HepG2 (cell line): ENCODE data around the gene PLCB4. TPM values are rescaled to one million over a fixed set of nuclear protein-coding genes. Genes with fewer than 3 reads are reported as not detected.
A peak's percentile ranks its signal among the peaks of the same experiment; 100 is the strongest.

Source experiments
- ATAC-seq: fragments of 200-7000 bp; cut with Tn5 transposase; 3 replicates; pipeline ENCODE4 v1.9.1; 2020; ENCODE audit warnings: mild to moderate bottlenecking, moderate library complexity
- BruUV-seq: library from RNA; stranded (reverse); fragments of 400-500 nt; replicated peaks from 2 replicates; lab custom pipeline; 2021; lab: Mats Ljungman, UMichigan
- CTCF ChIA-PET: fragments of 300-600 bp; formaldehyde crosslinking; extraction: SDS; loops from one replicate; lab custom pipeline; 2021; ENCODE audit warnings: low total read pairs, inconsistent platforms, low intra/inter-chr PET ratio; lab: Yijun Ruan, JAX
- POLR2A ChIA-PET: fragments of 350-600 bp; sonication (Branson Sonifier 250); formaldehyde crosslinking; loops from one replicate; lab custom pipeline; 2020; ENCODE audit warnings: antibody characterized with exemption, inconsistent platforms; lab: Yijun Ruan, JAX
- DNase-seq: peaks from one replicate; pipeline ENCODE4 v3.0.0-alpha.2; 2015; ENCODE audit warnings: low spot score
- FAIRE-seq: peaks from 3 replicates; lab custom pipeline; 2011; peaks lifted over from hg19 to GRCh38; lab: Jason Lieb, UNC
- H2AFZ ChIP-seq: one replicate; pipeline ENCODE4 v1.6.1; 2011; ENCODE audit warnings: low read length, inconsistent platforms
- H3K27ac ChIP-seq: fragments of 300-600 bp; 3 replicates; pipeline ENCODE4 v1.8.0; 2011; ENCODE audit warnings: mixed run types, mild to moderate bottlenecking, mixed read lengths, low read length, inconsistent platforms; ENCODE audit not compliant: insufficient read depth; ENCODE audit errors: extremely low read length
- H3K27me3 ChIP-seq, 2 experiments: fragments of 200-600 bp in 1 of 2; 2 replicates in 1 of 2; 3 replicates in 1 of 2; pipeline versions ENCODE4 v1.6.0 to v1.8.0; 2011; ENCODE audit warnings: low read length in 2 of 2, mild to moderate bottlenecking in 2 of 2, moderate library complexity in 2 of 2, inconsistent platforms in 1 of 2; ENCODE audit not compliant: insufficient read depth in 2 of 2, control insufficient read depth in 1 of 2
- H3K36me3 ChIP-seq, 2 experiments: fragments of 200-600 bp in 1 of 2; replicated peaks in 1 of 2; 2 replicates in 1 of 2; 3 replicates in 1 of 2; pipeline versions ENCODE4 v1.5.1 to v1.8.0; 2011; ENCODE audit warnings: low read length in 2 of 2, inconsistent platforms in 1 of 2; ENCODE audit not compliant: insufficient read depth in 2 of 2, control insufficient read depth in 1 of 2
- H3K4me1 ChIP-seq: 2 replicates; pipeline ENCODE4 v1.5.1; 2012; ENCODE audit warnings: low read length, inconsistent platforms; ENCODE audit not compliant: insufficient read depth
- H3K4me2 ChIP-seq: 2 replicates; pipeline ENCODE4 v1.6.0; 2011; ENCODE audit warnings: low read depth, low read length, inconsistent platforms
- H3K4me3 ChIP-seq, 3 experiments: fragments of 200-600 bp in 1 of 3; sonication (generic), shearing (Covaris generic) in 1 of 3; replicated peaks in 1 of 3; 2 replicates each; pipeline ENCODE4 v1.5.1; 2011 to 2016; ENCODE audit warnings: low read length in 3 of 3, inconsistent platforms in 2 of 3, low read depth in 2 of 3, mild to moderate bottlenecking in 2 of 3, control low read depth in 1 of 3, mixed read lengths in 1 of 3; ENCODE audit not compliant: insufficient read depth in 1 of 3
- H3K79me2 ChIP-seq: one replicate; pipeline ENCODE4 v1.6.1; 2011; ENCODE audit warnings: low read length, inconsistent platforms; ENCODE audit not compliant: insufficient read depth
- H3K9ac ChIP-seq: 2 replicates; pipeline ENCODE4 v1.6.0; 2011; ENCODE audit warnings: mild to moderate bottlenecking, low read depth, low read length, inconsistent platforms; ENCODE audit not compliant: insufficient read depth
- H3K9me3 ChIP-seq: 2 replicates; pipeline ENCODE4 v1.5.1; 2012; ENCODE audit warnings: mild to moderate bottlenecking, low read length
- H4K20me1 ChIP-seq: 2 replicates; pipeline ENCODE4 v1.6.0; 2011; ENCODE audit warnings: inconsistent platforms, mild to moderate bottlenecking, low read length, moderate library complexity; ENCODE audit not compliant: insufficient read depth
- BRF2 ChIP-seq: sonication (generic); formaldehyde crosslinking; IDR thresholded peaks from 2 replicates; pipeline ENCODE4 v1.8.1; 2022; ENCODE audit warnings: mild to moderate bottlenecking, missing genetic modification reagents
- HNRNPK ChIP-seq: fragments of 200-400 bp; formaldehyde crosslinking; IDR thresholded peaks from 2 replicates; pipeline ENCODE4 v1.6.1; 2018; ENCODE audit warnings: low read length, low read depth, moderate library complexity, mild to moderate bottlenecking; ENCODE audit not compliant: poor library complexity, severe bottlenecking
- PCBP1 ChIP-seq: fragments of 200-400 bp; formaldehyde crosslinking; IDR thresholded peaks from 2 replicates; pipeline ENCODE4 v1.6.1; 2017; ENCODE audit warnings: mild to moderate bottlenecking, low read depth, low read length, borderline replicate concordance
- PCBP2 ChIP-seq: fragments of 200-400 bp; formaldehyde crosslinking; optimal IDR thresholded peaks from 2 replicates; pipeline ENCODE3; 2018; ENCODE audit warnings: low read length, low read depth; ENCODE audit not compliant: poor library complexity, severe bottlenecking
- SP140L ChIP-seq: sonication (generic); formaldehyde crosslinking; IDR thresholded peaks from 2 replicates; pipeline ENCODE4 v1.4.0; 2020; ENCODE audit warnings: missing genetic modification reagents, borderline replicate concordance
- TSC22D2 ChIP-seq: sonication (generic); formaldehyde crosslinking; IDR thresholded peaks from 2 replicates; pipeline ENCODE4 v1.5.1; 2020; ENCODE audit warnings: missing genetic modification reagents, mild to moderate bottlenecking, borderline replicate concordance
- WGBS: methylation state at CpG from one replicate; pipeline ENCODE4 v1.1.6; 2017; ENCODE audit warnings: low lambda C conversion rate; 5-methylcytosine and 5-hydroxymethylcytosine counted together
- in situ Hi-C: cut with HindIII; loops from 2 replicates; pipeline ENCODE4 v1.10.0; 2017; ENCODE audit warnings: low pct_unique_long_range_greater_than_20kb; ENCODE audit not compliant: extremely low pct_ligation_motif_present
- intact Hi-C: fragments of 100-400 bp; cut with micrococcal nuclease; formaldehyde crosslinking; loops from one replicate; pipeline ENCODE4 v1.10.0; 2022; ENCODE audit not compliant: unreplicated experiment
- polyA plus RNA-seq, 8 experiments: library from polyadenylated mRNA; depleted of rRNA in 3 of 8; stranded (reverse) in 7 of 8; unstranded in 1 of 8; fragments of >200 nt; fragmentation: Illumina TruSeq in 4 of 8; extraction: Trizol in 4 of 8; gene quantifications; 2 replicates each; pipeline versions ENCODE4 v1.2.1 to v1.2.3, GENCODE V29; 2011 to 2016; ENCODE audit warnings: low read depth in 4 of 8, missing spikeins in 1 of 8, mixed read lengths in 1 of 8; ENCODE audit not compliant: insufficient read depth in 1 of 8
- total RNA-seq, 5 experiments: library from RNA; depleted of rRNA; stranded (reverse); fragments of >200 nt; fragmentation: Illumina TruSeq; extraction: Trizol; gene quantifications; 2 replicates each; pipeline ENCODE4 v1.2.3, GENCODE V29; 2016; ENCODE audit warnings: low read depth in 1 of 5

Gene PLCB4
- total and polyA plus RNA-seq, 2 of the 13 experiments (the other 11 are each of a cell fraction or from before 2014, with no cell fraction given): 0.01 TPM; not detected in 1

DNA sequence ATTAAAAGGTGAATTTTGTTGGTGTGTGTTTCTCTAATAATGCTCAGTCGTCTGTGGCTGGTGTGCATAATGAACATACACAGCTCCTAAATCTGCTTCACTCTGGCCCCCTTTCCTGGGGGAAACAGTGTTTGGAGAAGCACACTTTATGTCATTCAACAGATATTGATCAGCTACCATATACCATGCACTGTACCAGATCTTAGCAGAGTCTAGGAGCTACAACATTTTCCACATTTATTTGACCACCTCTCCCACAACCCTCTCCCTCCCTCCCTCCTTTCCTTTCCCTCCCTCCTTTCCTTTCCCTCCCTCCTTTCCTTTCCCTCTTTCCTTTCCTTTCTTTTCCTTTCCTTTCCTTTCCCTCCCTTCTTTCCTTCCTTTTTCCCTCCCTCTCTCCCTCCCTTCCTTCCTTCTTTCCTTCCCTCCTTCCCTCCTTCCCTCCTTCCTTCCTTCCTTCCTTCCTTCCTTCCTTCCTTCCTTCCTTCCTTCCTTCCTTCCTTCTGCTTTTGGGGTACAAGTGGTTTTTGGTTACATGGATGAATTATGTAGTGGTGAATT is 85.7 kb downstream of the PLCB4 start:
- 0% methylated on average over 1 of the region's 1 CpG for WGBS
- no peak for FAIRE-seq

DNA sequence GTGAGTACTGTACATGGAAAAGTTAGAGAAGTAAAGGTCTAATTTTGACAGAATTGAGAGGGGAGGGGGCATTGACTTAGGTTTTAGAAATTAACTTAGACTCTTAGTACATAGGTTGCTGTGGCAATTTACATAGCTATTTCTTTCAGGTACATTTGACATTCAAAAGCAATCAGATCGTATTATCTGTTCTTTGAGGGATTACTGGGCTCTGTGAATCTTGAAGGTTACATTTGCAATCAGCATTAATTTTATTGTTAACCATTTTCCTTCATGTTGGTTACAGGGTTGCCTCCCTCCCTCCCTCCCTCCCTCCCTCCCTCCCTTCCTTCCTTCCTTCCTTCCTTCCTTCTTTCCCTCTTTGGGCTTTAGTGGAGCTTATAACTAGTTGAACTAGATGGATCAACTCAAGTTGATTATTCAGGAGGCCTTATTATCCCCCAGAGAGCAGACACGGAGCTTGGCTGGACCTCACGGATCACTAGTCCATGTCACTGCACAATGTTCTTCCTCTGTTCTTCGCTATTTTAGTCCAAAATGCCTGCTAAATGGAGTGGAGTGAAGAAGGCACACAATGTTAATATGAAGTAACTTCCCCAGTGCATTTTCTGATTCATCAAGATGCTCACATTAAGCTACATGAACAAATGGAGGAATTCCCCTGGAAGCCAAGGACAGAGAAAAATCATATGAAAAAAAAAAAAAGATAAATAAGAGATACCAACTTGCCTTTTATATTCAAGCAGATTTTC is 87.8 kb downstream of the PLCB4 start:
- no peak for ATAC-seq
- 7% methylated on average over 4 of the region's 4 CpGs for WGBS

More for the DNA sequence above, 85.7 kb downstream of the PLCB4 start:
- ATAC-seq: no peak
- Histone ChIP-seq H4K20me1 (no peaks in the 10 kb centered on the region), H3K36me3 (no peaks in the 10 kb centered on the region), H2AFZ (no peak overlapping the region), H3K4me3 (no peak overlapping the region), H3K27me3 (no peaks in the 10 kb centered on the region), H3K4me1 (no peaks in the 10 kb centered on the region), H3K79me2 (no peaks in the 10 kb centered on the region), H3K9ac (no peak overlapping the region), H3K27ac (no peak overlapping the region), H3K4me2 (no peak overlapping the region), H3K9me3 (peaks cover 12% of the 10 kb centered on the region)
- no TSS peak for BruUV-seq
- DNase-seq: no peak
- TF ChIP-seq HNRNPK (peak; percentile 94), TSC22D2 (no peak), PCBP1 (0 out of 2 replicates have a peak, but pooled peaks have one; percentile 54), SP140L (CRISPR knock-in tag) (no peak), PCBP2 (peak; percentile 95)
- POLR2A ChIA-PET: no interaction called here
- in situ Hi-C loops: no loop called here
- CTCF ChIA-PET: no interaction called here
- intact Hi-C loops: no loop called here

More for the DNA sequence above, 87.8 kb downstream of the PLCB4 start:
- Histone ChIP-seq H3K27ac (no peak overlapping the region), H3K4me2 (no peak overlapping the region), H3K4me3 (no peak overlapping the region), H3K9ac (no peak overlapping the region), H3K27me3 (no peaks in the 10 kb centered on the region; a peak in 1 of 5 replicates), H2AFZ (no peak overlapping the region), H4K20me1 (no peaks in the 10 kb centered on the region), H3K79me2 (no peaks in the 10 kb centered on the region), H3K9me3 (peaks cover 12% of the 10 kb centered on the region), H3K4me1 (no peaks in the 10 kb centered on the region), H3K36me3 (no peaks in the 10 kb centered on the region)
- intact Hi-C loops (no loop called here), in situ Hi-C loops (no loop called here)
- DNase-seq (no peak), FAIRE-seq (no peak)
- TF ChIP-seq BRF2 (CRISPR knock-in tag): no peak
- 0 out of 2 replicates have a peak, but pooled peaks have one; percentile 49 for TF ChIP-seq PCBP1
- TF ChIP-seq HNRNPK: peak; percentile 95
- peak; percentile 87 for TF ChIP-seq PCBP2
- ChIA-PET CTCF (no interaction called here), POLR2A (no interaction called here)
- no TSS peak for BruUV-seq
